ENCODE measurements around the gene GRHPR. TPM values are rescaled to one million over a fixed set of nuclear protein-coding genes. Genes with fewer than 3 reads are reported as not detected.

The GRHPR gene
- total RNA-seq, 1 experiment from 2014 or later, result 80.7 TPM

- no peaks in the 10 kb centered on the region for H3K36me3 Mint-ChIP-seq
- ChIA-PET POLR2A (no interaction called here), CTCF (interaction anchor here (3.0 kb wide), 1 partner anchor 379 kb away, joined by 13 read pairs; no protein-coding TSS in a partner anchor)
- ATAC-seq, result no peak
- H3K4me1 Mint-ChIP-seq, result peaks cover 4% of the 10 kb centered on the region
- H3K27me3 Mint-ChIP-seq (ENCODE audit: low read depth), result no peaks in the 10 kb centered on the region; the same call in 1 of the 2 replicates
- H3K27ac Mint-ChIP-seq, result no peak overlapping the region
- TF ChIP-seq ATF2 (CRISPR knock-in tag; IDR thresholded peaks at IDR 0.05; ENCODE audit: borderline replicate concordance, low read depth) (no peak), ZNF532 (CRISPR knock-in tag; IDR thresholded peaks at IDR 0.05; ENCODE audit: borderline replicate concordance) (no peak), NFATC4 (CRISPR knock-in tag; IDR thresholded peaks at IDR 0.05) (no peak)
- H3K4me3 Mint-ChIP-seq, result no peak overlapping the region
- no peaks in the 10 kb centered on the region for H3K9me3 Mint-ChIP-seq
- DNase-seq (ENCODE audit: low spot score), result no peak
These were observed 47.6 kb upstream of the GRHPR start for GRCh38 chr9:37374892-37375291.

- no peaks in the 10 kb centered on the region for H3K36me3 Mint-ChIP-seq
- peaks cover 7% of the 10 kb centered on the region for H3K9me3 Mint-ChIP-seq
- H3K4me1 Mint-ChIP-seq, result no peaks in the 10 kb centered on the region
- CTCF ChIA-PET, result interaction anchor here (0.7 to 1.3 kb wide), 2 partner anchors 34 to 82 kb away, joined by 3 to 4 read pairs; no protein-coding TSS in a partner anchor
- TF ChIP-seq TEAD1 (CRISPR knock-in tag; IDR thresholded peaks at IDR 0.05) (no peak), ZNF121 (CRISPR knock-in tag; IDR thresholded peaks at IDR 0.05) (peak; percentile 62; the same call in 1 of the 2 replicates)
- H3K27ac Mint-ChIP-seq, result no peak overlapping the region
- POLR2A ChIA-PET, result interaction anchor here (0.6 kb wide), 2 partner anchors 273 to 795 kb away, joined by 3 to 4 read pairs; no protein-coding TSS in a partner anchor
- DNase-seq (ENCODE audit: low spot score) (no peak), ATAC-seq (no peak)
- H3K27me3 Mint-ChIP-seq (ENCODE audit: low read depth), result no peaks in the 10 kb centered on the region; the same call in 1 of the 2 replicates
- H3K4me3 Mint-ChIP-seq, result no peak overlapping the region
These were observed 44.5 kb upstream of the GRHPR start for GRCh38 chr9:37377688-37378612.

GRCh38 chr9:37378613-37379004 lies 43.9 kb upstream of the GRHPR start:
- ChIA-PET CTCF (no interaction called here), POLR2A (no interaction called here)
- ATAC-seq, result no peak
- no peak for TF ChIP-seq HMGA2 (CRISPR knock-in tag; IDR thresholded peaks at IDR 0.05)
- no peak for TF ChIP-seq SMAD4 (CRISPR knock-in tag; IDR thresholded peaks at IDR 0.05)
- no peak for TF ChIP-seq CREB1 (CRISPR knock-in tag; IDR thresholded peaks at IDR 0.05)
- TF ChIP-seq MYBL2 (CRISPR knock-in tag; IDR thresholded peaks at IDR 0.05), result no peak
- TF ChIP-seq RELA (CRISPR knock-in tag; IDR thresholded peaks at IDR 0.05; ENCODE audit: borderline replicate concordance), result no peak
- no peak for TF ChIP-seq ZNF423 (CRISPR knock-in tag; IDR thresholded peaks at IDR 0.05)
- no peak for TF ChIP-seq TEAD1 (CRISPR knock-in tag; IDR thresholded peaks at IDR 0.05)
- H3K4me3 Mint-ChIP-seq, result no peak overlapping the region
- no peaks in the 10 kb centered on the region; the same call in 1 of the 2 replicates for H3K27me3 Mint-ChIP-seq (ENCODE audit: low read depth)
- peaks cover 2% of the 10 kb centered on the region for H3K4me1 Mint-ChIP-seq
- no peak overlapping the region for H3K27ac Mint-ChIP-seq
- no peaks in the 10 kb centered on the region for H3K36me3 Mint-ChIP-seq
- DNase-seq (ENCODE audit: low spot score), result no peak
- peaks cover 7% of the 10 kb centered on the region for H3K9me3 Mint-ChIP-seq

- Mint-ChIP-seq H3K27me3 (ENCODE audit: low read depth) (no peaks in the 10 kb centered on the region; the same call in 1 of the 2 replicates), H3K36me3 (no peaks in the 10 kb centered on the region), H3K4me3 (no peak overlapping the region), H3K27ac (no peak overlapping the region), H3K9me3 (peaks cover 7% of the 10 kb centered on the region), H3K4me1 (peaks cover 7% of the 10 kb centered on the region)
- DNase-seq (ENCODE audit: low spot score), result no peak
- ATAC-seq, result no peak
- ChIA-PET CTCF (no interaction called here), POLR2A (no interaction called here)
- no peak for TF ChIP-seq ERG (CRISPR knock-in tag; IDR thresholded peaks at IDR 0.05)
- TF ChIP-seq ZMAT4 (CRISPR knock-in tag; IDR thresholded peaks at IDR 0.05), result no peak
- no peak for TF ChIP-seq PRDM15 (CRISPR knock-in tag; IDR thresholded peaks at IDR 0.05)
- TF ChIP-seq NFYB (CRISPR knock-in tag; conservative IDR thresholded peaks at IDR 0.05; ENCODE audit: low read depth), result no peak
- no peak for TF ChIP-seq ZNF232 (CRISPR knock-in tag; IDR thresholded peaks at IDR 0.05)
These were observed 42.7 kb upstream of the GRHPR start for GRCh38 chr9:37379835-37380234.

All from WTC11 (cell line).